ENCODE data around the gene ANKRD10. TPM values are rescaled to one million over a fixed set of nuclear protein-coding genes. Genes with fewer than 3 reads are reported as not detected.

ANKRD10 gene
- total RNA-seq, 4 donors from 2014 or later: 200 to 241 (median 207) TPM

GRCh38 chr13:110877737-110878258, 37.1 kb downstream of the ANKRD10 start:
- H3K4me3 ChIP-seq: no peak overlapping the region
- H3K27ac ChIP-seq: no peak overlapping the region
- WGBS, 2 donors: 47 to 51% methylated on average over 4 of the region's 4 CpGs

GRCh38 chr13:110876609-110877008, 38.3 kb downstream of the ANKRD10 start:
- no peaks in the 10 kb centered on the region for H3K9me3 ChIP-seq
- no peaks in the 10 kb centered on the region for H3K27me3 ChIP-seq
- WGBS, 2 donors: 89 to 90% methylated on average over 3 of the region's 3 CpGs
- no peak for TF ChIP-seq CTCF (IDR thresholded peaks at IDR 0.05)
- no peak for TF ChIP-seq POLR2A (IDR thresholded peaks at IDR 0.05)
- no peak for TF ChIP-seq EP300 (IDR thresholded peaks at IDR 0.05)
- peaks cover 0 to 30% (median 7%) of the 10 kb centered on the region in 4 donors for H3K4me1 ChIP-seq
- no peak overlapping the region for H3K4me3 ChIP-seq
- DNase-seq (ENCODE audit: low spot score in 2 of 2): no peak
- peaks cover 0 to 19% (median 5%) of the 10 kb centered on the region in 3 donors for H3K36me3 ChIP-seq
- H3K27ac ChIP-seq: no peak overlapping the region

More at GRCh38 chr13:110877737-110878258, 37.1 kb downstream of the ANKRD10 start:
- Histone ChIP-seq H3K36me3 (peaks cover 0 to 19% (median 5%) of the 10 kb centered on the region in 3 donors), H3K4me1 (peaks cover 0 to 20% (median 7%) of the 10 kb centered on the region in 4 donors), H3K27me3 (no peaks in the 10 kb centered on the region), H3K9me3 (no peaks in the 10 kb centered on the region)
- DNase-seq (ENCODE audit: low spot score in 2 of 2): no peak
- TF ChIP-seq CTCF (IDR thresholded peaks at IDR 0.05) (no peak), POLR2A (IDR thresholded peaks at IDR 0.05) (no peak)

GRCh38 chr13:110875241-110875640, 39.6 kb downstream of the ANKRD10 start:
- H3K27me3 ChIP-seq: no peaks in the 10 kb centered on the region
- peaks cover 0 to 14% (median 5%) of the 10 kb centered on the region in 3 donors for H3K36me3 ChIP-seq
- H3K4me3 ChIP-seq: peak overlapping the region in 1 of 4 donors; percentile 52
- H3K9me3 ChIP-seq: no peaks in the 10 kb centered on the region
- no peak for TF ChIP-seq EP300 (IDR thresholded peaks at IDR 0.05)
- no peak for TF ChIP-seq POLR2A (IDR thresholded peaks at IDR 0.05)
- TF ChIP-seq CTCF (IDR thresholded peaks at IDR 0.05): no peak
- 63 to 66% methylated on average over 8 of the region's 8 CpGs for WGBS, 2 donors
- H3K4me1 ChIP-seq: peaks cover 0 to 44% (median 16%) of the 10 kb centered on the region in 4 donors
- DNase-seq (ENCODE audit: low spot score in 2 of 2): no peak
- peak overlapping the region in 1 of 4 donors; percentile 65 for H3K27ac ChIP-seq

- Histone ChIP-seq H3K4me3 (peak overlapping the region; percentile 11 to 52 (median 19)), H3K4me1 (peaks cover 0 to 51% (median 16%) of the 10 kb centered on the region in 4 donors), H3K27me3 (no peaks in the 10 kb centered on the region), H3K9me3 (no peaks in the 10 kb centered on the region), H3K27ac (peak overlapping the region in 1 of 4 donors; percentile 65), H3K36me3 (peaks cover 0 to 8% (median 2%) of the 10 kb centered on the region in 3 donors)
- DNase-seq (ENCODE audit: low spot score in 2 of 2): peak; percentile 78 to 81
- TF ChIP-seq EP300 (IDR thresholded peaks at IDR 0.05) (peak in 1 of 2 donors; percentile 14), POLR2A (IDR thresholded peaks at IDR 0.05) (no peak), CTCF (IDR thresholded peaks at IDR 0.05) (no peak)
- 0 to 2% methylated on average over 14 to 31 of the region's 32 CpGs for whole genome bisulfite sequencing, 2 donors
Measured at GRCh38 chr13:110874508-110874960, 40.3 kb downstream of the ANKRD10 start.

Measured in tibial nerve (tissue), 4 donors.